Mesenchymal stem cell (in vitro differentiated cells and primary cell): ENCODE measurements around the gene KIAA1614.

ENCODE experiments used
- DNase-seq: peaks from one replicate; pipeline ENCODE4 v3.0.0-alpha.2; 2013
- H2AFZ ChIP-seq: one replicate; pipeline ENCODE4 v1.6.1; 2013; ENCODE audit warnings: low read depth, mild to moderate bottlenecking, control low read depth, inconsistent platforms, low read length, moderate library complexity
- H2AK5ac ChIP-seq: 2 replicates; pipeline ENCODE4 v1.6.1; 2013; ENCODE audit warnings: low read length, moderate library complexity, mild to moderate bottlenecking, inconsistent platforms; ENCODE audit not compliant: severe bottlenecking
- H2BK120ac ChIP-seq: one replicate; pipeline ENCODE4 v1.6.1; 2013; ENCODE audit warnings: low read depth, mild to moderate bottlenecking, inconsistent platforms, low read length, moderate library complexity
- H2BK12ac ChIP-seq, 2 experiments: one replicate each; pipeline ENCODE4 v1.6.1; 2013; ENCODE audit warnings: inconsistent platforms in 2 of 2, low read length in 2 of 2, mild to moderate bottlenecking in 2 of 2, moderate library complexity in 2 of 2, control low read depth in 1 of 2
- H2BK15ac ChIP-seq: one replicate; pipeline ENCODE4 v1.6.1; 2013; ENCODE audit warnings: mild to moderate bottlenecking, low read depth, inconsistent platforms; ENCODE audit not compliant: poor library complexity, severe bottlenecking
- H2BK5ac ChIP-seq: 2 replicates; pipeline ENCODE4 v1.6.1; 2013; ENCODE audit warnings: low read depth, mild to moderate bottlenecking, low read length, control low read depth, inconsistent platforms; ENCODE audit not compliant: poor library complexity, severe bottlenecking
- H3K14ac ChIP-seq, 2 experiments: one replicate each; pipeline ENCODE4 v1.6.1; 2013; ENCODE audit warnings: inconsistent platforms in 2 of 2, low read length in 2 of 2, control low read depth in 1 of 2, mild to moderate bottlenecking in 1 of 2, moderate library complexity in 1 of 2
- H3K18ac ChIP-seq, 2 experiments: one replicate each; pipeline ENCODE4 v1.6.1; 2013; ENCODE audit warnings: inconsistent platforms in 2 of 2, low read length in 2 of 2, control low read depth in 1 of 2, low read depth in 1 of 2, mild to moderate bottlenecking in 1 of 2
- H3K23ac ChIP-seq, 2 experiments: one replicate each; pipeline ENCODE4 v1.6.1; 2013; ENCODE audit warnings: inconsistent platforms in 2 of 2, low read length in 2 of 2, mild to moderate bottlenecking in 2 of 2, moderate library complexity in 2 of 2, control low read depth in 1 of 2
- H3K27ac ChIP-seq: 2 replicates; pipeline ENCODE4 v1.5.1; 2013; ENCODE audit warnings: mild to moderate bottlenecking, moderate library complexity, low read length, control low read depth, inconsistent platforms; ENCODE audit not compliant: poor library complexity, severe bottlenecking
- H3K27me3 ChIP-seq, 2 experiments: 2 replicates each; pipeline versions ENCODE4 v1.6.1 to v1.7.0; 2013; ENCODE audit warnings: low read length in 2 of 2, mild to moderate bottlenecking in 2 of 2, moderate library complexity in 2 of 2, control low read depth in 1 of 2, inconsistent platforms in 1 of 2; ENCODE audit not compliant: control insufficient read depth in 1 of 2, insufficient read depth in 1 of 2
- H3K36me3 ChIP-seq, 2 experiments: 2 replicates each; pipeline versions ENCODE4 v1.6.1 to v1.7.0; 2013; ENCODE audit warnings: low read length in 2 of 2, control low read depth in 1 of 2, inconsistent platforms in 1 of 2, low read depth in 1 of 2, mild to moderate bottlenecking in 1 of 2; ENCODE audit not compliant: insufficient read depth in 2 of 2, control insufficient read depth in 1 of 2
- H3K4ac ChIP-seq, 2 experiments: one replicate each; pipeline ENCODE4 v1.6.1; 2013; ENCODE audit warnings: inconsistent platforms in 2 of 2, low read length in 2 of 2, mild to moderate bottlenecking in 2 of 2, moderate library complexity in 2 of 2, control low read depth in 1 of 2, low read depth in 1 of 2
- H3K4me1 ChIP-seq: 2 replicates; pipeline ENCODE4 v1.6.1; 2013; ENCODE audit warnings: low read depth, low read length, control low read depth; ENCODE audit not compliant: control insufficient read depth, insufficient read depth
- H3K4me2 ChIP-seq: 2 replicates; pipeline ENCODE4 v1.6.1; 2013; ENCODE audit warnings: low read length, mild to moderate bottlenecking, inconsistent platforms; ENCODE audit not compliant: poor library complexity, severe bottlenecking
- H3K4me3 ChIP-seq, 2 experiments: 2 replicates each; pipeline versions ENCODE4 v1.5.1 to v1.7.0; 2013; ENCODE audit warnings: low read length in 2 of 2, mild to moderate bottlenecking in 2 of 2, control low read depth in 1 of 2, low read depth in 1 of 2; ENCODE audit not compliant: insufficient read depth in 1 of 2
- H3K79me1 ChIP-seq: replicated peaks from 2 replicates; pipeline ENCODE4 v1.6.1; 2013; ENCODE audit warnings: mild to moderate bottlenecking, control low read depth, low read length, inconsistent platforms; ENCODE audit not compliant: poor library complexity, severe bottlenecking
- H3K9ac ChIP-seq: 2 replicates; pipeline ENCODE4 v1.7.0; 2013; ENCODE audit warnings: mild to moderate bottlenecking, low read length, moderate library complexity
- H3K9me3 ChIP-seq: 2 replicates; pipeline ENCODE4 v1.7.0; 2013; ENCODE audit warnings: mild to moderate bottlenecking, low read length; ENCODE audit not compliant: control insufficient read depth
- H4K8ac ChIP-seq: one replicate; pipeline ENCODE4 v1.6.1; 2013; ENCODE audit warnings: inconsistent platforms, mild to moderate bottlenecking, low read length, moderate library complexity
- H4K91ac ChIP-seq: one replicate; pipeline ENCODE4 v1.6.1; 2013; ENCODE audit warnings: mild to moderate bottlenecking, low read length, inconsistent platforms
- WGBS: methylation state at CpG from one replicate; pipeline ENCODE4 v1.1.7; 2013; ENCODE audit warnings: mixed read lengths; 5-methylcytosine and 5-hydroxymethylcytosine counted together

Gene KIAA1614

DNA sequence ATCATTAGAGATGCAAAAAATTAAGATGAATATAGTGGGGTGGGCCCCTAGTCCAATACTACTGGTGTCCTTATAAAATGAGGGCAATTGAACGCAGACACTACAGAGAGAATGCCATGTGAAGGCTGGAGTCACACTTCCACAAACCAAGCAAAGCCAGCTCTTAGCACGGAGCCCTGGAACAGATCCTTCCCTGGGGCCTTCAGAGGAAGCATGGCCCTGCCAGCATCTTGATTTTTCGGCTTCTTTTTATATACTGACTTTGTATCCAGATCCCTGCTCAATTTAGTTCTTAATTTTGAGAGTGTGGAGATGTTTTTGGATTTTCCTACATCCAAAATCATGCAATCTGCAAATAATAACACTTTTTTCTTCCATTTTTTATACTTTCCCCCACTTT lies 10.2 kb upstream of the KIAA1614 start:
- no peaks in the 10 kb centered on the region for H3K36me3 ChIP-seq
- H2AFZ ChIP-seq = no peak overlapping the region
- no peak overlapping the region for H3K23ac ChIP-seq
- H4K91ac ChIP-seq = no peak overlapping the region
- H2BK5ac ChIP-seq = no peak overlapping the region
- H2BK12ac ChIP-seq = no peak overlapping the region
- DNase-seq = no peak
- no peak overlapping the region for H3K4me2 ChIP-seq
- no peaks in the 10 kb centered on the region for H3K9me3 ChIP-seq
- no peak overlapping the region for H2AK5ac ChIP-seq
- H3K4me1 ChIP-seq = no peaks in the 10 kb centered on the region
- H3K4me3 ChIP-seq = no peak overlapping the region
- H3K14ac ChIP-seq = no peak overlapping the region
- H3K9ac ChIP-seq = no peak overlapping the region
- H2BK120ac ChIP-seq = no peak overlapping the region
- no peaks in the 10 kb centered on the region for H3K27me3 ChIP-seq
- no peak overlapping the region for H3K4ac ChIP-seq
- H3K79me1 ChIP-seq = no peaks in the 10 kb centered on the region
- no peak overlapping the region for H3K18ac ChIP-seq
- H4K8ac ChIP-seq = no peak overlapping the region
- WGBS = 97% methylated on average over 2 of the region's 3 CpGs
- H2BK15ac ChIP-seq = no peak overlapping the region
- no peak overlapping the region for H3K27ac ChIP-seq

DNA sequence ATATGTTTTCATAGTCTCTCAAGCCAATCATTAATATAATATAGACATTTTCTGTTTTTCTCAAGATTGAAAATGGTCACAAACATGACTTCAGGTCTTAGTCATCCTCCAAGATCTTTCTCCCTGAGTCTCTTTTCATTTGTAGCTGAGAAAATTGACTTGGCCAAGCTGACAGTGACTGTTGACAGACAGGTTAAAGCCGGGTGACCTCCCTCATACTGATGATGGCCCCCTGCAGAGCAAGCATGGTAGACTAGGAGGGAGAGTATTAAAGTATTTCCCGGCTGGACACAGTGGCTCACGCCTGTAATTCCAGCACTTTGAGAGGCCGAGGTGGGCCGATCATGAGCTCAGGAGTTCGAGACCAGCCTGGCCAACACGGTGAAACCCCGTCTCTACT lies 6.8 kb upstream of the KIAA1614 start:
- Histone ChIP-seq H3K23ac (no peak overlapping the region), H4K91ac (no peak overlapping the region), H2AK5ac (no peak overlapping the region), H2AFZ (no peak overlapping the region), H4K8ac (no peak overlapping the region), H3K4me1 (peaks cover 12% of the 10 kb centered on the region), H3K4ac (no peak overlapping the region), H3K18ac (no peak overlapping the region), H2BK15ac (no peak overlapping the region), H3K9me3 (no peaks in the 10 kb centered on the region), H3K9ac (no peak overlapping the region), H3K27me3 (no peaks in the 10 kb centered on the region), H3K36me3 (no peaks in the 10 kb centered on the region), H3K79me1 (peaks cover 3% of the 10 kb centered on the region), H2BK12ac (no peak overlapping the region), H3K27ac (no peak overlapping the region), H3K14ac (no peak overlapping the region), H2BK5ac (no peak overlapping the region), H3K4me3 (no peak overlapping the region), H3K4me2 (no peak overlapping the region), H2BK120ac (no peak overlapping the region)
- no peak for DNase-seq
- 89% methylated on average over 8 of the region's 8 CpGs for WGBS

DNA sequence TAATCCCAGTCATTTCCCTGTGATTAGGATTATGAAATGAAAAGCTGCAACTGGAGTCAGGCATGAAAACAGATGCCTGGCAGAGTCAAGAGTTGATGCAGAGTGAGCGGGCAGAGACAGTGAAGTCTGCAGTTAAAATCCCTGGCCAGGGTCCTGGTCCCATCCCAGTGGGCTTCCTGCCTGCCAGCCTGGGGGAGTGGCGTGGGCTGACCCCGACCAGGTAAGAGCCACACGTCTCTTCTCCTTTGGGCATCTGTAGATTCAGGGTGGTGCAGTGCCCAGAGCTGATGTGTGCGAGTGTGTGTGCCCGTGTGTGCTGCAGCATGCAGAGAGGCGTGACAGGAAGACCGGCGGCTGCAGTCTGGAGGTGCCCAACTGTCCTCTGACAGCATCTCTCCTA lies 6.2 kb upstream of the KIAA1614 start:
- H3K4ac ChIP-seq = no peak overlapping the region
- no peak for DNase-seq
- H3K9ac ChIP-seq = no peak overlapping the region
- 94% methylated on average over 9 of the region's 9 CpGs for WGBS
- no peaks in the 10 kb centered on the region for H3K9me3 ChIP-seq
- no peak overlapping the region for H2BK5ac ChIP-seq
- H2BK120ac ChIP-seq = no peak overlapping the region
- H4K8ac ChIP-seq = no peak overlapping the region
- no peak overlapping the region for H3K27ac ChIP-seq
- no peak overlapping the region for H2BK15ac ChIP-seq
- no peak overlapping the region for H2BK12ac ChIP-seq
- H3K4me3 ChIP-seq = no peak overlapping the region
- H2AFZ ChIP-seq = no peak overlapping the region
- H3K14ac ChIP-seq = no peak overlapping the region
- no peak overlapping the region for H4K91ac ChIP-seq
- H3K36me3 ChIP-seq = no peaks in the 10 kb centered on the region
- H3K4me2 ChIP-seq = no peak overlapping the region
- H2AK5ac ChIP-seq = no peak overlapping the region
- no peak overlapping the region for H3K23ac ChIP-seq
- H3K18ac ChIP-seq = no peak overlapping the region
- H3K79me1 ChIP-seq = peaks cover 3% of the 10 kb centered on the region
- H3K27me3 ChIP-seq = no peaks in the 10 kb centered on the region
- peaks cover 12% of the 10 kb centered on the region for H3K4me1 ChIP-seq

GRCh38 chr1:180907313-180908055 lies 5.2 kb upstream of the KIAA1614 start:
- peaks cover 3% of the 10 kb centered on the region for H3K79me1 ChIP-seq
- H2AFZ ChIP-seq = no peak overlapping the region
- H2BK12ac ChIP-seq = no peak overlapping the region
- H3K14ac ChIP-seq = no peak overlapping the region
- no peak overlapping the region for H3K4ac ChIP-seq
- no peak overlapping the region for H3K27ac ChIP-seq
- WGBS = 85% methylated on average over 9 of the region's 10 CpGs
- no peak overlapping the region for H3K9ac ChIP-seq
- no peak for DNase-seq
- H4K8ac ChIP-seq = no peak overlapping the region
- no peak overlapping the region for H3K4me3 ChIP-seq
- H2BK5ac ChIP-seq = no peak overlapping the region
- no peak overlapping the region for H4K91ac ChIP-seq
- no peak overlapping the region for H2BK15ac ChIP-seq
- H3K36me3 ChIP-seq = no peaks in the 10 kb centered on the region
- peaks cover 12% of the 10 kb centered on the region for H3K4me1 ChIP-seq
- H3K18ac ChIP-seq = no peak overlapping the region
- H3K9me3 ChIP-seq = no peaks in the 10 kb centered on the region
- H3K23ac ChIP-seq = no peak overlapping the region
- H2AK5ac ChIP-seq = no peak overlapping the region
- no peaks in the 10 kb centered on the region for H3K27me3 ChIP-seq
- no peak overlapping the region for H3K4me2 ChIP-seq
- H2BK120ac ChIP-seq = no peak overlapping the region
